T follicular helper cell (primary cell): ENCODE data around the gene RNF169.

Experiments
- DNase-seq: peaks from one replicate; pipeline ENCODE4 v3.0.0-alpha.2; 2020; ENCODE audit warnings: low read depth

The RNF169 gene

DNA sequence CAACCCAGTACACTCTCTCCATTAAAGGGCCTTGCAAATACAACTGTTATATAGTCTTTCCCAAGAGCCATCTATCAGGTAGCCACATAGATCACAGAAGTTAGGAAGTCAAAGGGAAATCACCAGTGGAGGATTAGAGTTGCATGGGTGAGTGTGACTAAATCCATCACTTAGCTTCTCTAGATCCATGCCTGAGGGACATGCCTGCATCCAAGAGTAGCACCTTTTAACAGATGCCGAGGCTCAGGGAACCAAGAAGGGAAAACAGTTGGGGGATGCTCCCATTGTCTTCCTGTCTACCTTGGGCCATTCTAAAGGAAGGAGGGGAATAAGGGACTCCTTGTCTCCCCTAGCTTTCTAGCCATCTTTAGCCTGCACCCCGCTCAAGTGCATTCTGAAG, 122.4 kb downstream of the RNF169 start:
- DNase-seq, result no peak

DNA sequence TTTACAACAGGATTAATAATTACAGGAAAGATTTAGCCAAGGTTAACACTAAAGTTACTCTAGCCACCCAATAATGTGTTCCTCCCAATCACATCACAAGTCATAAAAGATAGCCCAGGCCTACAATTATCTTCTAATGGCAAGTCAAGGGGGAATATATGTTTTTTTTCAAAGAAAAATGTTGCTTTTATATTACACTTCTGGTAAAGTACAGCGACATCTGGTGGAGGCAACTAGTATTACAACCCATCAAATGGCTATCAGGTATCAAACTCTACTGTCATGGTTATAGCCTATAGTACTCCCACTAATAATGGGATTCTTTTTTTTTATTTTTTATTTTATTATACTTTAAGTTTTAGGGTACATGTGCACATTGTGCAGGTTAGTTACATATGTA, 128.5 kb downstream of the RNF169 start:
- no peak for DNase-seq
